Activated CD4-positive, alpha-beta memory T cell treated with anti-CD3 and anti-CD28 coated beads, Interleukin-2, amount 10 ng/mL, durations not matched to agents 7 days and 5 days (primary cell): ENCODE data around the gene OGFOD3. TPM values are rescaled to one million over a fixed set of nuclear protein-coding genes. Genes with fewer than 3 reads are reported as not detected.
"Not testable (repeated sequence)": the region's sequence is repeated elsewhere in the genome, so short reads cannot be mapped to it uniquely, and the experiment has no call there.

Experiments used
- CTCF ChIA-PET: fragments of 350-600 bp; sonication (Branson Sonifier 250); formaldehyde crosslinking; loops from one replicate; lab custom pipeline; 2021; ENCODE audit warnings: antibody characterized with exemption, inconsistent platforms; lab: Charles Lee
- POLR2A ChIA-PET: fragments of 350-600 bp; sonication (Branson Sonifier 250); formaldehyde crosslinking; loops from one replicate; lab custom pipeline; 2021; ENCODE audit warnings: antibody characterized with exemption; lab: Charles Lee
- DNase-seq: peaks from one replicate; pipeline ENCODE4 v3.0.0-alpha.2; 2020
- H3K27ac Mint-ChIP-seq: one replicate; pipeline ENCODE4 v1.8.0; 2021; ENCODE audit warnings: mild to moderate bottlenecking, mixed read lengths
- H3K27me3 Mint-ChIP-seq: one replicate; pipeline ENCODE4 v1.8.0; 2021; ENCODE audit warnings: mixed read lengths
- H3K36me3 Mint-ChIP-seq: one replicate; pipeline ENCODE4 v1.8.0; 2021; ENCODE audit warnings: low read depth, mixed read lengths
- H3K4me1 Mint-ChIP-seq: one replicate; pipeline ENCODE4 v1.8.0; 2021; ENCODE audit warnings: mixed read lengths
- H3K4me3 Mint-ChIP-seq: one replicate; pipeline ENCODE4 v1.8.0; 2021; ENCODE audit warnings: mild to moderate bottlenecking, mixed read lengths
- H3K9me3 Mint-ChIP-seq: one replicate; pipeline ENCODE4 v1.8.0; 2021; ENCODE audit warnings: mixed read lengths
- total RNA-seq, 2 experiments: library from RNA; stranded (reverse); gene quantifications; one replicate each; pipeline ENCODE4 v1.2.3, GENCODE V29; 2021

Gene OGFOD3
- total RNA-seq, 2 experiments from 2014 or later: 26.7 to 29.4 TPM

DNA sequence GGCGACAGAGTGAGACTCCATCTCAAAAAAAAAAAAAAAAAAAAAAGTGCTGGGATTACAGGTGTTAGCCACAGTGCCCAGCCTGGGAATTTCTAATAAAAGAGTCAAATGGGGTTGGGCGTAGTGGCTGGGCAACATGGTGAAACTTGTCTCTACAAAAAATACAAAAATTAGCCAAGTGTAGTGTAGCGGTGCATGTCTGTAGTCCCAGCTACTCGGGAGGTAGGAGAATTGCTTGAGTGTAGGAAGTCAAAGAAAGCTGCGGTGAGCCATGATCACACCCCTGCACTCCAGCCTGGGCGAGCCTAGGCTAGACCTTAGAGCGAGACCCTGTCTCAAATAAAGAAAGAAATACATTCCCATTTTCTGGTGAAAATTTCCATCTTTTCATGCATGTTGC lies 49.2 kb downstream of the OGFOD3 start:
- Mint-ChIP-seq H3K27ac (no peak overlapping the region), H3K27me3 (peaks cover 49% of the 10 kb centered on the region), H3K4me3 (no peak overlapping the region), H3K36me3 (no peaks in the 10 kb centered on the region), H3K4me1 (peaks cover 17% of the 10 kb centered on the region), H3K9me3 (no peaks in the 10 kb centered on the region)
- POLR2A ChIA-PET: no interaction called here
- CTCF ChIA-PET: interaction anchor here (0.6 kb wide), 1 partner anchor 164 kb away, joined by 3 read pairs; no protein-coding TSS in a partner anchor
- DNase-seq: no peak

GRCh38 chr17:82367724-82368524 lies 50.5 kb downstream of the OGFOD3 start:
- peaks cover 42% of the 10 kb centered on the region for H3K27me3 Mint-ChIP-seq
- H3K4me1 Mint-ChIP-seq: peaks cover 16% of the 10 kb centered on the region
- H3K9me3 Mint-ChIP-seq: no peaks in the 10 kb centered on the region
- no peak overlapping the region for H3K4me3 Mint-ChIP-seq
- H3K27ac Mint-ChIP-seq: no peak overlapping the region
- no peak for DNase-seq
- no peaks in the 10 kb centered on the region for H3K36me3 Mint-ChIP-seq
- POLR2A ChIA-PET: no interaction called here
- CTCF ChIA-PET: no interaction called here

DNA sequence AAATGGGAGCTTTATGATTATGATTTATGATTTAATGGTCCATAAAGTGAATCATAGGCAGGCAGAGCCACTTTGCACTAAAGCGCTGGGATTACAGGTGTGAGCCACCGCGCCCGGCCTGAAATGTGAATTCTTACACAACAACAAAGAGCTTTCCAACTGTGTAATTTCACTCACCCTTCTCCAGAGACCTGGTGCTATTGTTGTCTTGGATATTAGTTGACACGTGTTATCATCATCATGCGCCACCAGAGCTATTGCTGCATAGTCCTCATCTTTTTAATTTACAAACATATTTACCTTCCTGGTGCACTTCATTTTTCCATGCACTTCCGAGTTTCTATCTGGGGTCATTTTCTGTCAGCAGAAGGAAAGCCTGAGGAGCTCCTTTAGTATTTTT lies 51.6 kb downstream of the OGFOD3 start:
- POLR2A ChIA-PET: interaction anchor here (1.1 kb wide), 1 partner anchor 34 kb away, joined by 3 read pairs; no protein-coding TSS in a partner anchor
- H3K9me3 Mint-ChIP-seq: no peaks in the 10 kb centered on the region
- DNase-seq: no peak
- H3K4me3 Mint-ChIP-seq: no peak overlapping the region
- peaks cover 38% of the 10 kb centered on the region for H3K27me3 Mint-ChIP-seq
- CTCF ChIA-PET: no interaction called here
- H3K4me1 Mint-ChIP-seq: peaks cover 13% of the 10 kb centered on the region
- H3K36me3 Mint-ChIP-seq: no peaks in the 10 kb centered on the region
- H3K27ac Mint-ChIP-seq: no peak overlapping the region

- Mint-ChIP-seq H3K36me3 (no peaks in the 10 kb centered on the region), H3K27ac (no peak overlapping the region), H3K4me3 (no peak overlapping the region), H3K9me3 (no peaks in the 10 kb centered on the region), H3K27me3 (peaks cover 33% of the 10 kb centered on the region), H3K4me1 (peaks cover 7% of the 10 kb centered on the region)
- CTCF ChIA-PET: interaction anchor here (0.6 to 1.0 kb wide), 2 partner anchors 15 to 35 kb away, joined by 3 read pairs; no protein-coding TSS in a partner anchor
- DNase-seq: no peak
- POLR2A ChIA-PET: interaction anchor here (1.1 kb wide), 1 partner anchor 33 kb away, joined by 3 read pairs; no protein-coding TSS in a partner anchor
These were observed 52.6 kb downstream of the OGFOD3 start for GRCh38 chr17:82365606-82366295.

- Mint-ChIP-seq H3K27ac (no peak overlapping the region), H3K4me3 (no peak overlapping the region), H3K9me3 (no peaks in the 10 kb centered on the region), H3K4me1 (peaks cover 8% of the 10 kb centered on the region), H3K27me3 (peaks cover 18% of the 10 kb centered on the region), H3K36me3 (no peaks in the 10 kb centered on the region)
- POLR2A ChIA-PET: no interaction called here
- DNase-seq: no peak
- CTCF ChIA-PET: interaction anchor here (1.1 kb wide), 1 partner anchor 12 kb away, joined by 3 read pairs; no protein-coding TSS in a partner anchor
These were observed 56.3 kb downstream of the OGFOD3 start for GRCh38 chr17:82361885-82362633.

DNA sequence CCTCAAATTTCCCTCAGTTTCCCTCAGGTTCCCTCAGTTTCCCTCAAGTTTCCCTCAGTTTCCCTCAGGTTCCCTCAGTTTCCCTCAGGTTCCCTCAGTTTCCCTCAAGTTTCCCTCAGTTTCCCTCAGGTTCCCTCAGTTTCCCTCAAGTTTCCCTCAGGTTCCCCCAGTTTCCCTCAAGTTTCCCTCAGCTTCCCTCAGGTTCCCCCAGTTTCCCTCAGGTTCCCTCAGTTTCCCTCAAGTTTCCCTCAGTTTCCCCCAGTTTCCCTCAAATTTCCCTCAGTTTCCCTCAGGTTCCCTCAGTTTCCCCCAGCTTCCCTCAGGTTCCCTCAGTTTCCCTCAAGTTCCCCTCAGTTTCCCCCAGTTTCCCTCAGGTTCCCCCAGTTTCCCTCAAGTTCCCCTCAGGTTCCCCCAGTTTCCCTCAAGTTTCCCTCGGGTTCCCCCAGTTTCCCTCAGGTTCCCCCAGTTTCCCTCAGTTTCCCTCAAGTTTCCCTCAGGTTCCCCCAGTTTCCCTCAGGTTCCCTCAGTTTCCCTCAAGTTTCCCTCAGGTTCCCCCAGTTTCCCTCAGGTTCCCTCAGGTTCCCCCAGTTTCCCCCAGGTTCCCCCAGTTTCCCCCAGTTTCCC lies 58.8 kb downstream of the OGFOD3 start:
- H3K27ac Mint-ChIP-seq, DNase-seq, H3K36me3 Mint-ChIP-seq, H3K4me1 Mint-ChIP-seq, H3K9me3 Mint-ChIP-seq, H3K4me3 Mint-ChIP-seq, CTCF ChIA-PET, POLR2A ChIA-PET: not testable (repeated sequence)
- peaks cover 14% of the 10 kb centered on the region for H3K27me3 Mint-ChIP-seq

DNA sequence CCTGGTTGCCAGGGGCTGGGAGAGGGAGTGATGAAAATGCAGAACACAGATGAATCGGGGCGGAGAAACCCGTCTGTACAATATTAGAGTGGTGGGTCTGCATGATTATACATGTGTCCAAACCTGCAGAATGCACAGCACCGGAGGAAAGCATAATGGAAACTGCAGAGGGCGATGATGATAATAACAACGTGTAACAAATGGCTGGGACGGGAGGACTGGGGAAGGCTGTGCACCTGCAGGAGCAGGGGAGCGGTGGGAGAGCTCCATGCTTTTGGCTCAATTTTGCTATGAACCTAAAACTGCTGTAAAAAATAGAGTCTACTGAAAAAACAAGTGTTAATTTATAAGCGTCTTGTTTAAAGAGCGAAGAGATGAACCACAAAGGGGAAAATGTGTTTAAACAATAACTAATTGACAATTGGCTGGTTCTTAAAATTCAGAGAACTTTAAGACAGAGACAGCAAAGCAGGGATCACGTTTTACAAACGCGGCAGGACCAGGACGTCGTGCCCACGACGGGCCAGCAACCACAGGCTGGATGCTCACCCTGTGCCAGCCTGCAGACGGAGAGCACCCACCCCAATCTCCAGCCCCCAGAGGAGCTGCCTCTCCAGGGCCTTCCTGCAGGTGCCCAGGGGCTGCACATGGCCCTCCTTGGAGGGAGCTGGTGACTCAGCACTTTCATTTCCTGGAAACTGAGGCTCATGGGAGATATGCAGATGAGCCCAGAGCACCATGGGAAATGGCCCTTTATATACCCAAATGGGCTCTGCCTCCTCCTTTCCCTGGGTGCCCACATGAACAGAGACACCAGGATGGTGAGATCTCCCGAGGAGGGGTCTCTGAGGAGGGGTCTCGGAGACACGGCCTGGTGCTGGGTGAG lies 59.7 kb downstream of the OGFOD3 start, which contains the start of gene TEX19:
TEX19 (plus strand) TSS at position 783 of the 886 bp plus-strand sequence. CDS start 2,904 bp downstream, outside the sequence.
- Mint-ChIP-seq H3K4me1 (peaks cover 8% of the 10 kb centered on the region), H3K9me3 (no peaks in the 10 kb centered on the region), H3K27me3 (peaks cover 14% of the 10 kb centered on the region), H3K4me3 (no peak within 1 kb of the TSS), H3K36me3 (no peaks in the 10 kb centered on the region), H3K27ac (no peak within 1 kb of the TSS)
- CTCF ChIA-PET: interaction anchor here (1.0 to 1.2 kb wide), 2 partner anchors 61 to 138 kb away, joined by 4 to 5 read pairs; no protein-coding TSS in a partner anchor
- no peak for DNase-seq
- POLR2A ChIA-PET: no interaction called here

DNA sequence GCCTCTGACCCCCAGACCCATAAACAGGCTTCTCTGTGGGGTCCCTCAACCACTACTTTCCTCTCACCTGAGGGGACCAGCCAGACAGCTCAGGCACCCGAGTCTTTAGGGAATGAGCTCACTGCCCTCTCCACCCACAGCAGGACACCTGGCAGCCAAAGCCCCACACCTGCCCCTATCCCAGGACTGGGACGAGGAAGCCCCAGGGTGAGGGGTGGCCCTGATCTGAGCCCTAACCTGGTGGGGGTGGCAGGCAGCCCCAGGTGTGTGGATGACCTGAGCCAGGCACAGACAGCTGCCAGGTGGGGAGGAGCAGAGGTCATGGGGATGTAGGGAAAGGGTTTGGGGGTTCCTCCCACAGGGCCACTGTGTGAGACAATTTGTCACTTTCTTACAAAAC lies 61.0 kb downstream of the OGFOD3 start:
- Mint-ChIP-seq H3K4me1 (peaks cover 8% of the 10 kb centered on the region), H3K36me3 (no peaks in the 10 kb centered on the region), H3K27me3 (peaks cover 14% of the 10 kb centered on the region), H3K9me3 (no peaks in the 10 kb centered on the region), H3K4me3 (no peak overlapping the region), H3K27ac (no peak overlapping the region)
- ChIA-PET POLR2A (no interaction called here), CTCF (interaction anchor here (1.2 kb wide), 1 partner anchor 59 kb away, joined by 4 read pairs; no protein-coding TSS in a partner anchor)
- no peak for DNase-seq

- no peak for DNase-seq
- CTCF ChIA-PET: interaction anchor here (0.5 to 1.2 kb wide), 2 partner anchors 59 to 203 kb away, joined by 3 to 4 read pairs; no protein-coding TSS in a partner anchor
- POLR2A ChIA-PET: no interaction called here
- Mint-ChIP-seq H3K4me3 (no peak overlapping the region), H3K9me3 (no peaks in the 10 kb centered on the region), H3K27ac (no peak overlapping the region), H3K4me1 (peaks cover 10% of the 10 kb centered on the region), H3K36me3 (no peaks in the 10 kb centered on the region), H3K27me3 (peaks cover 13% of the 10 kb centered on the region)
These were observed 61.5 kb downstream of the OGFOD3 start for GRCh38 chr17:82356845-82357355.

GRCh38 chr17:82355770-82356427 lies 62.5 kb downstream of the OGFOD3 start:
- no peaks in the 10 kb centered on the region for H3K36me3 Mint-ChIP-seq
- DNase-seq: no peak
- H3K4me3 Mint-ChIP-seq: no peak overlapping the region
- H3K27ac Mint-ChIP-seq: no peak overlapping the region
- CTCF ChIA-PET: interaction anchor here (0.9 kb wide), 1 partner anchor 198 kb away, joined by 3 read pairs; no protein-coding TSS in a partner anchor
- H3K27me3 Mint-ChIP-seq: peaks cover 10% of the 10 kb centered on the region
- POLR2A ChIA-PET: no interaction called here
- no peaks in the 10 kb centered on the region for H3K9me3 Mint-ChIP-seq
- peaks cover 14% of the 10 kb centered on the region for H3K4me1 Mint-ChIP-seq

DNA sequence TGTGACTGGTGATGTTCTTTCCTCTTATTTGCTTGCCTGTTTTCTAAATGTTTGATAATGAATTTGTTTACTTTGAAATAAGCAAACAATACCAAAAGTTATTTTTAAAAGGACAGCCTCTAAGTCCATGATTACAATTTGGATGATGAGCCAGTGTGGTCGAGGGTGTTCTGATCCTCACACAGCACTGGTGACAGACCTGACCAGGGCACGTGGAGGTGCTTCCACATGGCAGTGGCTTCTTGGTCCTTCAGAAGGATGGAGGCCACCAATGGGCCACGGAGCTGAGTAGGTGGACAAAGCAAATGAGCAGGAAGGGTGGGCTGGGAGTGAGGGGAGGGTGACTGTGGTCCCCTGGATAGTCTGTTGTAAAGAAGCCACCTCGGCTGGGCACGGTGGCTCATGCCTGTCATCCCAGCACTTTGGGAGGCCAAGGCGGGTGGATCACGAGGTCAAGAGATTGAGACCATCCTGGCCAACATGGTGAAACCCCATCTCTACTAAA lies 63.5 kb downstream of the OGFOD3 start:
- peaks cover 10% of the 10 kb centered on the region for H3K27me3 Mint-ChIP-seq
- CTCF ChIA-PET: interaction anchor here (0.9 kb wide), 1 partner anchor 200 kb away, joined by 3 read pairs; no protein-coding TSS in a partner anchor
- H3K27ac Mint-ChIP-seq: no peak overlapping the region
- H3K9me3 Mint-ChIP-seq: no peaks in the 10 kb centered on the region
- POLR2A ChIA-PET: no interaction called here
- peaks cover 14% of the 10 kb centered on the region for H3K4me1 Mint-ChIP-seq
- no peak for DNase-seq
- no peak overlapping the region for H3K4me3 Mint-ChIP-seq
- H3K36me3 Mint-ChIP-seq: no peaks in the 10 kb centered on the region
